HL-60/S4 treated with phorbol 12-myristate 13-acetate at 8.2 ng/mL for 4 days and 3 days (cell line): ENCODE measurements around the gene GRAMD1A.
"Not testable (repeated sequence)": the region's sequence is repeated elsewhere in the genome, so short reads cannot be mapped to it uniquely, and the experiment has no call there.

ENCODE experiments used
- in situ Hi-C: fragments of 300-500 bp; cut with MboI; formaldehyde crosslinking; loops from 2 replicates; pipeline ENCODE4 v1.15.0; 2022; ENCODE audit warnings: low sequenced_read_pairs

Gene GRAMD1A

GRCh38 chr19:35000647-35001501 lies 751 bp downstream of the GRAMD1A start:
- in situ Hi-C loops = no loop called here

- in situ Hi-C loops = no loop called here
These were observed 2.0 kb downstream of the GRAMD1A start for GRCh38 chr19:35002037-35002535.

DNA sequence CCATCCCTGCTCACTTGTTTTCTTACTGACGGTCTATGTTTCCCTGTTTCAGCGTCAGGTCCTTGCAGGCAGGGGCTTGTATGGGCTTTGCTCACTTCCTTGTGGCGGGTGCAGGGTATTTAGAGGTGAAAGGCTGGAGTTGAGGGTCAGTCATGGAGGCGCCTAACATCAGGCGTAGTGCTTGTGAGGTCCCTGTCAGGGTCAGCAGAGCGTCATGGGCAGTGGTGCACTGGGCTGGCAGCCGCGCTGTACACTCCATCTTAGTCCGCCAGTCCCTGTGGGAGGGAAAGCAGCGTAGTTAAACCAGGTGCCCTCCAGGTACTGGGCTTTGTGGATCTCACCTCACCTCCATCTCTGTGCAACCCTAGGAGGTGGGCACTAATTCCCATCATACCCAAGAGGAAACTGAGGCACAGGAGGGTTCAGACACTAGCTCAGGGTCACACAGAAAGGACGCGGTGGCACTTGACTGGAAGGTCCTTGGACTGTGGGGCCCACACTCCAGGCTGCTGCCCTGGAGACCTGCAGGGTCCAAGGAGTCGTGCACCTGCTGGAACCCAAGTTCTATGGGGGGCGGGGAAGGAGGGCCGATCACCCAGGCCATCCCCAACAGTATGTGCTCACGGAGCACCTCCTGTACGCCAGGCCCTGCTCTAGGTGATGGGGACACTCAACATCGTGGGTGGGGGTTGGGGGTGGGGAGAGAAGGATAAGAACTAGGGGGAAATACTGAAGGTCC lies 4.6 kb downstream of the GRAMD1A start:
- in situ Hi-C loops = no loop called here

GRCh38 chr19:35005256-35005977 lies 5.3 kb downstream of the GRAMD1A start:
- in situ Hi-C loops = no loop called here

DNA sequence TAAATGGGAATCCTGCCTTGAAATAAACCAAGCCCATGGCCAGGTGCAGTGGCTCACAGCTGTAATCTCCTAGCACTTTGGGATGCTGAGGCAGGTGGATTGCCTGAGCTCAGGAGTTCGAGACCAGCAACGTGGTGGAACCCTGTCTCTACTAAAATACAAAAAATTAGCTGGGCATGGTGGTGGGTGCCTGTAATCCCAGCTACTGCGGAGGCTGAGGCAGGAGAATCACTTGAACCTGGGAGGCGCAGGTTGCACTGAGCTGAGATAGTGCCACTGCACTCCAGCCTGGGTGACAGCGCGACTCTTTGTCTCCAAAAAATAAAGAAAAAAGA lies 5.9 kb downstream of the GRAMD1A start:
- in situ Hi-C loops = not testable (repeated sequence)

- in situ Hi-C loops = no loop called here
These were observed 6.3 kb downstream of the GRAMD1A start for GRCh38 chr19:35006342-35006998.

- in situ Hi-C loops = no loop called here
These were observed 6.9 kb downstream of the GRAMD1A start for GRCh38 chr19:35006999-35007365.

DNA sequence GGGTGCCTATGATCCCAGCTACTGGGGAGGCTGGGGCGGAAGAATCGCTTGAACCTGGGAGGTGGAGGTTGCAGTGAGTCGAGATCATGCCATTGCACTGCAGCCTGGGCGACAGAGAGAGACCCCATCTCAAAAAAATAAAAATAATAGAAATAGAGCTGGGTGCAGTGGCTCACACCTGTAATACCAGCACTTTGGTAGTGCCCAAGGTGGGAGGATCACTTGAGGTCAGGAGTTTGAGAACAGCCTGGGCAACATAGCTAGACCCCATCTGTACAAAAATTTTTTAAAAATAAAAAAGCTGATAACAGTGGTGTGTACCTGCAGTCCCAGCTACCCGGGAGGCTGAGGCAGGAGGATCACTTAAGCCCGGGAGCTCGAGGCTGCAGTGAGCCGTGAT lies 7.3 kb downstream of the GRAMD1A start:
- in situ Hi-C loops = not testable (repeated sequence)

- in situ Hi-C loops = no loop called here
These were observed 8.8 kb downstream of the GRAMD1A start for GRCh38 chr19:35008891-35009341.

DNA sequence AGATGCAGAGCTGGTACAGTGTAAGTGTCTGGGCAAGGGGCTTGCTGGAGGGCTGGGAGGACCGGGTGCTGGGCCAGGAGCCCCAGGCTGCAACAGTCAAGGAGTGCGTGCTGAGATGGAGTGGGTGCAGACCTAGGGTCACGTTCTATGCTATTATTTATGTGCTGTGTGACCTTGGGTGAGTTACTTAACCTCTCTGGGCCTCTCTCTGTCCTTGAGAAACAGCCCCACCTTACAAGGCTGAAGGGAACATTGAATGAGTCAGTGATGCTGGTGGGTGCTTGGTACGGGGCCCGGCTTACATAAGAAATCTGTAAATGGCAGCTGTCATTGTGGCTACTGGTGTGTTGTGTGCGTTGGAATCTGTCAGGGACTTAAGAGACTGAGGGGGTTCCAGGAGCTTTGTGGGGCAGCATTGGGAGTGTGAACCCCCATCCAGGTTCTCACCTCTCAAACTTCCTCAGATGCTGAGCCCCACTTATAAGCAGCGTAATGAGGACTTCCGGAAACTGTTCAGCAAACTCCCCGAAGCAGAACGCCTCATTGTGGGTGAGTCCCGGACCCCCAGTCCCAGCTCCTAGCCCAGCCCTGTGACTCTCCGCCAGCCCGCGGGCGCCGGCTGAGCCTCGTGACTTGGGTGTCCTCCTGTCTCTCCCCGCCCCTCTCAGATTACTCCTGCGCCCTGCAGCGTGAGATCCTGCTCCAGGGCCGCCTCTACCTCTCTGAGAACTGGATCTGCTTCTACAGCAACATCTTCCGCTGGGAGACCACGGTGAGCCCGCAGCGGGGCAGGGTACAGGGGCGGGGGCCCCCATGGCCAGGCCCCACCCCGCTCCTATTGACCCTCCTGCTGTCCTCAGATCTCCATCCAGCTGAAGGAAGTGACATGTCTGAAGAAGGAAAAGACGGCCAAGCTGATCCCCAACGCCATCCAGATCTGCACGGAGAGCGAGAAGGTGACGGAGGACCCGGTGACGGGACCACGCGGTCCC lies 9.6 kb downstream of the GRAMD1A start:
- in situ Hi-C loops = no loop called here

DNA sequence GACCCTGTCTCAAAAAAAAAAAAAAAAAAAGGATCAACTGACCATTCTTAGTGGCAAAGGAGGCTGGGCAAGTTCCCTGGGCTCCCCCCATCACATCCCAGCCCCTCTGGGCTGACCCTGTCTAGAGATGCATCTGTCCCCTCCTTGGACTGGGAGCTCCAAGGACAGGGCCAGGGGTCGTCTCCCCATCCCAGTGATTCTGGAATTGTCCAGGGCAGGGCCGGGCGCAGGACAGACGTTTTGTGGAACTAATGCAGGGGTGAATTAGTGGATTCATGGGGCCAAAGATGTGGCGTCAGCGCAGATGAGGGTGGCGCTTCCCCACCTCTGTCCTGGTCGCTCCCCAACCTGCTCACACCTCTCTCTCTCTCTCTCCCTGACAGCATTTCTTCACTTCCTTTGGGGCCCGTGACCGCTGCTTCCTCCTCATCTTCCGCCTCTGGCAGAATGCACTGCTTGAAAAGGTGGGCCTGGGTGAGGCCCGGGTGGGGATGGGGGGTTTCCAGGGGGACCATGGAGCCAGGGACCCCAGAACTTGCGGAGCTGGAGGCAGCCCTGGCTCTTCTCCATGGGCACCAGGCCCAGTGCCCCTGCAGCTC lies 11.1 kb downstream of the GRAMD1A start:
- in situ Hi-C loops = no loop called here

DNA sequence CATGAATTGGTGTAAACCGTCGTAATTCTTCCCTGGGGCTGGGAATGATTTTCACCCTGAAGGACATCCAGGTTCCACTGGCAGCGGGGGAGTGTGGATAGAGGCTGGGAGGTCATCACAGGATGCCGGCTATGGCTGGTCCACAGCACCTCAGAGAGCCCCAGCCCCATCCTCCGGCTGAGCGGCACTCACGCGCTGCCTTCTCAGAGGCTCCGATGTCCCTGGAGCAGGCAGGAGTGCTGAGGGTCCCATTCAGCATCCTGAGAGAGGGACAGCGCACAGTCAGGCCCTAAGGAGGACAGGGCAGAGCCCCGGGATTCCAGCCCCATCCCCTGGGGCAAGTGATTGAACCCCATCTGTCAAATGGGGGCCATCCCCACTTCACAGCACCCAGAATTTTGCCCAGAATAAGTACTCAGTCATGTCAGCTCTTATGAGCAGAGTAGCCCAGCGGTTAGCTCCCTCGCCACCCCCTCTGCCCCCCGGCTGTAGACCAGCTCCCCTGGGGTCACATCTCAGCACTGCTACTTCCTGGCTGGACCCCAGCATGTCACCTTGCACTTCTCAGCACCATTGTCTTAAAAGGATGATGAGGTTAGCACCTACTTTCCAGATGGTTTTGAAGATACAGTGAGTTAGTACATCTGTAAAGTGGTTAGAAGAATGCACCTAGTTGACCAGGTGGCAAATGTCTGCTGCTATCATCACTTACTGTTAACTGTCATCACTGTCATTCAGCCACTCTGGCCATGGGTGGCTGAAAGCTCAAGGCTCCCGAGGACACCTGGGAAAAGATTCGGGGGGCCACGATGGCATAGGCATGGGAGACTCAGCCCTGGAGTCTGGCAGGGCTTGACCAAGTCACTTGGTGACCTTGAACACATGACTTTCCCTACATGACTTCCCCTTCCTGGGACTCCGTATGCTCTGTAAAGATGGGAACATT lies 11.9 kb downstream of the GRAMD1A start:
- in situ Hi-C loops = no loop called here

GRCh38 chr19:35013041-35013819 lies 13.1 kb downstream of the GRAMD1A start:
- in situ Hi-C loops = no loop called here

- in situ Hi-C loops = no loop called here
These were observed 14.0 kb downstream of the GRAMD1A start for GRCh38 chr19:35013820-35014754.

GRCh38 chr19:35014774-35015173 lies 14.7 kb downstream of the GRAMD1A start:
- in situ Hi-C loops = not testable (repeated sequence)

DNA sequence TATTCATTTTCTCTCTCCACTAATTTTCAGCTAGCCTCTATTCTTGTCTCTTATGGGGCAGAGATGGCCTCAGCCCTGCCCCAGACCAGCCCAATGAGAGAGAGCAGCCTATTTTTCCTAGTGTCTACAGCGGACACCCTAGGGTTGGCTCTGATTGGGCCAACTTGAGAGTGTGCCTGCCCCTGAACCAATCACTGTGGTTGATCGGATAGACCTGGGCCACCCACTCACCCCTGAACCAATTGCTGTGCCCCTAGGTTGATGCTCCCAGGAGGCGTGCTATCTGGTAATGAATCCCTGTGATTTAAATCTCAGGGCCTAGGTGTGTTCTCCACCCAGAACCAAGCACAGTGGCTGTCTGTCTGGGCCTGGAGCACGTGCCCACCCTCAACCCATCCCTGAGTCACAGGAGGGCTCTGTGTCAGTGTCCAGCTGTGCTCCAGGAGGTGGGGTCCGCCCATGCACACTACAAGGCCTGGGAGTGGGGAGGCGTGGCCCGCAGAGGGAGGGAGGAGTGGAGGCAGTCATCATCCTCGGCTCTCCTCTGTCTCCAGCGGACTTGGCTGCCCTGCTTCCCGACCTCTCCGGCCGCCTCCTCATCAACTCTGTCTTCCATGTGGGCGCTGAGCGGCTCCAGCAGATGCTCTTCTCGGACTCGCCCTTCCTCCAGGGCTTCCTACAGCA lies 15.3 kb downstream of the GRAMD1A start:
- in situ Hi-C loops = no loop called here
